ENCODE measurements around the gene ATP11A. TPM values are rescaled to one million over a fixed set of nuclear protein-coding genes. Genes with fewer than 3 reads are reported as not detected.

ATP11A gene
- total RNA-seq, 1 experiment from 2014 or later, result 41.2 TPM

DNA sequence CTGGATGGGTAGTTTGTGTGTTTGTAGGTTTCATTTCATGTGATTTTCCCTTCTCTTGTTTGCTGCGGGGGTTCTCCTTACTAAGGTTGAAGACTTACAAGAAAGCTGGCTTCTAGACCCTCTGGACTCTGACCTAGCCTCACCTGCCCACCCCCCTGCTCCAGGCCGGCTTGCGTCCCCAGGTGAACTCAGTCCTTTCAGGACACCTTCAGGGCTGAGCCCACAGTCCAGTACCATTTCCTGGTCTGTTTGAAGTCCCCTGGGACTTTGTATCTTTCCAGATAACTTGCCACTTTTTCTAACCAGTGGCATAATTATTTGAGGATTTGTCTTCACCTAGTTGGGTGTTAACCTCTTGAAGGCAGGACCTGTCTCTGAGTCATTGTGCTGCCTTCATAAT, 227.9 kb downstream of the ATP11A start:
- H3K27me3 Mint-ChIP-seq (ENCODE audit: insufficient read depth, unreplicated experiment), result peaks cover 56% of the 10 kb centered on the region
- BruUV-seq (replicated peaks), result no TSS peak
- TF ChIP-seq CTCF (IDR thresholded peaks at IDR 0.05; ENCODE audit: unreplicated experiment), result no peak

DNA sequence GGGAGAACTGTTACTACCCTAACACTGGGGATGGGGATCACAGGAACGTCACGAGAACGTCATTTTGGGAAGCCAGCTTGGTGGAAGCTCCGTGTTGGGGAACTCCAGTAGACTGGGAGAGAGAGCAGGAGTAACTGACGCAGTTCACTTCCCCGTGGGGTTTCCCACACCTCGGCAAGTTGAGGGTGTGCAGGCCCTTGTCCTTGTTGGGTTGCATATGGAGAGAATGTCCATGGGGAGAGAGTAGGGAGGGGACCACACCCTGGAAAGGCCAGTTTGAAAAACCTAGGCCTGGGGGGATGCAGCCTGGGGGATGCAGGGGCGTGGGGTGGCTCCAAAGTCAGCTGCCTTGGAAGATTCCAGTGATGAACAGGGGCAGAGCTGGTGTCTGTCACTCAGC, 228.4 kb downstream of the ATP11A start:
- Mint-ChIP-seq H3K9me3 (ENCODE audit: unreplicated experiment) (no peaks in the 10 kb centered on the region), H3K36me3 (ENCODE audit: insufficient read depth, unreplicated experiment) (no peaks in the 10 kb centered on the region), H3K4me1 (ENCODE audit: insufficient read depth, unreplicated experiment) (no peaks in the 10 kb centered on the region), H3K4me3 (ENCODE audit: unreplicated experiment) (no peak overlapping the region), H3K27me3 (ENCODE audit: insufficient read depth, unreplicated experiment) (peaks cover 56% of the 10 kb centered on the region), H3K27ac (ENCODE audit: low read depth, unreplicated experiment) (no peak overlapping the region)
- BruUV-seq (replicated peaks), result no TSS peak
- TF ChIP-seq CTCF (IDR thresholded peaks at IDR 0.05; ENCODE audit: unreplicated experiment), result no peak
- POLR2A ChIA-PET, result no interaction called here
- CTCF ChIA-PET, result no interaction called here
- DNase-seq (ENCODE audit: unreplicated experiment), result no peak
- intact Hi-C loops (cut with micrococcal nuclease), result no loop called here

More for the DNA sequence above, 227.9 kb downstream of the ATP11A start:
- Mint-ChIP-seq H3K4me3 (ENCODE audit: unreplicated experiment) (no peak overlapping the region), H3K36me3 (ENCODE audit: insufficient read depth, unreplicated experiment) (no peaks in the 10 kb centered on the region), H3K27ac (ENCODE audit: low read depth, unreplicated experiment) (no peak overlapping the region), H3K9me3 (ENCODE audit: unreplicated experiment) (no peaks in the 10 kb centered on the region), H3K4me1 (ENCODE audit: insufficient read depth, unreplicated experiment) (no peaks in the 10 kb centered on the region)
- no peak for DNase-seq (ENCODE audit: unreplicated experiment)
- intact Hi-C loops (cut with micrococcal nuclease), result no loop called here
- CTCF ChIA-PET, result no interaction called here
- POLR2A ChIA-PET, result no interaction called here

DNA sequence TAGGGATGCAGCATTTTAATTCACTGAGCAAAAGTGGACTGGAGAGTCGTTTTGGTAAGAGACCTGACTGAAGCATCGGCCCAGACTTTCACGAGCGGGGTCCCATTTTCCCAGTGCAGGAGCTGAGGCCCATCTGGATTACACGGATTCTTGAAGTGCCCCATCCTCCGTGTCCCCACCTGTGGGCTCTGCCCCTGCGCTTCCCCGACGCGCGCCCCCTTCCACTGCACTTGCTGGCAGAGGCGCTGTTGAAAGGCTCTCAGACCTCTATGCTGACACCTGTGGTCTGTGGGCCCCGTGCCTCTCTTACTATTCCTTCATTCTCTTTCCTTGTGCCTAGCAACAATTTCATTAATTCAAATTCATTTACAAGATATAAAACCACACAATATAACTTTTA, 228.9 kb downstream of the ATP11A start:
- Mint-ChIP-seq H3K27ac (ENCODE audit: low read depth, unreplicated experiment) (no peak overlapping the region), H3K27me3 (ENCODE audit: insufficient read depth, unreplicated experiment) (peaks cover 58% of the 10 kb centered on the region), H3K4me3 (ENCODE audit: unreplicated experiment) (no peak overlapping the region), H3K36me3 (ENCODE audit: insufficient read depth, unreplicated experiment) (no peaks in the 10 kb centered on the region), H3K4me1 (ENCODE audit: insufficient read depth, unreplicated experiment) (no peaks in the 10 kb centered on the region), H3K9me3 (ENCODE audit: unreplicated experiment) (no peaks in the 10 kb centered on the region)
- POLR2A ChIA-PET, result no interaction called here
- BruUV-seq (replicated peaks), result no TSS peak
- DNase-seq (ENCODE audit: unreplicated experiment), result no peak
- CTCF ChIA-PET, result no interaction called here
- TF ChIP-seq CTCF (IDR thresholded peaks at IDR 0.05; ENCODE audit: unreplicated experiment), result no peak
- intact Hi-C loops (cut with micrococcal nuclease), result no loop called here

GRCh38 chr13:112923962-112924361, 234.1 kb downstream of the ATP11A start:
- BruUV-seq (replicated peaks), result no TSS peak
- CTCF ChIA-PET, result no interaction called here
- no peak for TF ChIP-seq CTCF (IDR thresholded peaks at IDR 0.05; ENCODE audit: unreplicated experiment)
- no peaks in the 10 kb centered on the region for H3K36me3 Mint-ChIP-seq (ENCODE audit: insufficient read depth, unreplicated experiment)
- peaks cover 1% of the 10 kb centered on the region for H3K4me1 Mint-ChIP-seq (ENCODE audit: insufficient read depth, unreplicated experiment)
- intact Hi-C loops (cut with micrococcal nuclease), result no loop called here
- peaks cover 45% of the 10 kb centered on the region for H3K27me3 Mint-ChIP-seq (ENCODE audit: insufficient read depth, unreplicated experiment)
- POLR2A ChIA-PET, result interaction anchor here (0.5 to 1.1 kb wide), 2 partner anchors 21 to 265 kb away, joined by 3 read pairs; no protein-coding TSS in a partner anchor
- no peak overlapping the region for H3K4me3 Mint-ChIP-seq (ENCODE audit: unreplicated experiment)
- DNase-seq (ENCODE audit: unreplicated experiment), result no peak
- no peaks in the 10 kb centered on the region for H3K9me3 Mint-ChIP-seq (ENCODE audit: unreplicated experiment)
- no peak overlapping the region for H3K27ac Mint-ChIP-seq (ENCODE audit: low read depth, unreplicated experiment)

Data from MCF 10A (cell line).